ENCODE data around the gene PIGT.

Gene PIGT

DNA sequence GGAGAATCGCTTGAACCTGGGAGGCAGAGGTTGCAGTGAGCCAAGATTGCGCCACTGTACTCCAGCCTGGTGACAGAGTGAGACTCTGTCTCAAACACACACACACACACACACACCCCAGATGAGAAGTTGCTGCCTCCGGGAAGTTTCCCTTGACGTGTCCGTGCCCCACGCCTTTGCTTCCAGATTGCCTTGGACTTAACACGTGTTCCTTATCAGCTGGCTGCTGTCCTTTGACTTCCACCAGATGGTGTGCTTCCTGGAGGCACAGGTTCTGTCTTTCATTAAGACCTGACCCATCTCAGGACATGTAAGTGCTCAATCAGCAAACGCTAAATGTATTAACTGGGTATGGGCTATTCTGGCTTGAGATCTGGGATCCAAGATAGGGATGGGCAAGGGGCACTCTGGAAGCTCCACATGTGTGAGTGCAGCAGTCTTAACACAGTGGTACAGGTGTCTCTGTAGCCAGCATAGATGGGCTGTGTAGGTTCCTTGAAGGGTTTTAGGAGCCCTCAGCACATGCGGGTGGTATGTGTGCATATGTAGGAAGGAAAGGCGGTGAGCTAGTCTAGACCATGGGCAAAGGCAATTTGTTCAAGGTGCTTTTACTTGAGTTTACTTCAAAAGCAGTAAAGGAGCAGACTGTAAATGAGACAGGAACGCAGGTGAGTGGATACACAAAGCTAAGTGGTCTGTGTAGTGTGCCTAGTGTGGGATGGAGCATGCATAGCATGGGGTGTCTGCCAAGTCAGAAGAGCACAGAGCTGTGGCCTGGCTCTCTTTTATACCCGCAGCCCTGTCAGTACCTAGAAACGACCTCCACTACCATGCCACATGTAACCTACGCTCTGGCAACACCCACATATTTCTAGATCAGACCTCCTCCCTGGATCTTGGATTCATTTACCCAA lies 11.6 kb downstream of the PIGT start:
- DNase-seq (ENCODE audit: low read depth), result no peak

DNA sequence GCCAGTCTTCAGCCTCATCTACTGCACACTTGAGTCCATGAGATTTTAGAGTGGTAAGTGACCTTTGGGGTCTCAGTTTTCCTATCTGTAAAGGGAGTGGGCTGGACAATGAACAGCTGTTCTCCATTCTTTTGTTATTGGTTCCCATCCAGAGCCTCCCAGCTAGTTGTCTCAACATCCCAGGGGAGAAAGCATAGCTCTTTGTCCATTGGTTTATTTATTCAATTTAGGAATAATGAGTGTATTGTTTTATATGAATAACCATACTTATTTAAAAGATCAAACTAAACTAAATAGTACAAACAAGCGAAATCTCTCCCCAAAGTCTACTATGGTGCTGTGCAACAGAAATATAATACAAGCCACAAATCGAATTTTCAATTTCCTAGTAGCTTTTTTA lies 13.7 kb downstream of the PIGT start:
- DNase-seq (ENCODE audit: low read depth), result no peak

DNA sequence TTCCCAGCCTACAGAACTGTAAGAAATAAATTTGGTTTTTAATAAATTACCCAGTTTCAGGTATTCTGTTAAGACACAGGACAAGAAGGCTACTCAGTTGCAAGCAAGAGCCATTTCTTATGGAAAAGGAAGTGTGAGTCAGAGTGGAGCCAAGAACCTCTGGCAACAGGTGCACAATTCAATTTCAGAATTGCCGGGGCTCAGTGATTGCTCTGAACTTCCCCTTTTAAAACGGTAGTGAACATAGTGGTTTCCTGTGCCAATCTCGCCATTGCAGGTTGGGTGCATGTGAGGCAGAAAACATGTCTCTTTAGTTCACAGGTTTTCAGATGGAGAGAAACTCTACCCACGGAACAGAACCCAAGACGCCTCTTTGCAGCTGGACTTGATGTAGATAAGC lies 16.4 kb downstream of the PIGT start:
- DNase-seq (ENCODE audit: low read depth), result no peak

DNA sequence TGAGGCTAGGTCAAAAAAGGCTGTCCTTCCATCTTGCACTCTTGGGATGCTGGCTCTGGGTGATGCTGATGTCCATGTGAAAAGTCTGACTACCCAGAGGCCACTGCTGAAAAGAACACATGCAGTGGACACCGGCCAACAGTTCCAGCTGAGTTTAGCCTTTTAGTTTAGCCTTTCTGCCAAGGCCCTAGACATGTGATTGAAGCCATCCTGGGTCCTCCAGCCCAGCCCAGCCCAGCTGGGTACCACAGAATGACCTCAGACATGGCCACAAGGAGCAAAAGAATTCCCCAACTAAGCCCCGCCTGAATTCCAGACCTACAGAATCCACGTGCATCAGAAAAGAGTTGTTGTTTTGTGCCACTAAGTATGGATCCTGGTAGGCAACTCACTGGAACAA lies 17.4 kb downstream of the PIGT start:
- DNase-seq (ENCODE audit: low read depth), result no peak

DNA sequence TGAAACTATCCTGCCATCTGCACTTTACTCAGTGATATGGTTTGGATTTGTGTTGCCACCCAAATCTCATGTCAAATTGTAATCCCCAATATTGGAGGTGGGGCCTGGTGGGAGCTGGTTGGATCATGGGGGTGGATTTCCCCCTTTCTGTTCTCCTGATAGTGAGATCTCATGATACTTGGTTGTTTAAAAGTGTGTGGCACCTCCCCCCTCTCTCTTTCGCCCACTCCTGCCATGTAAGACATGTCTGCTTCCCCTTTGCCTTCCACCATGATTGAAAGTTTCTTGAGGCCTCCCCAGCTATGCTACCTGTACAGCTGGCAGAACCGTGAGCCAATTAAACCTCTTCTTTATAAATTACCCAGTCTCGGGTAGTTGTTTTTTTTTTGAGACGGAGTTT lies 18.0 kb downstream of the PIGT start:
- no peak for DNase-seq (ENCODE audit: low read depth)

DNA sequence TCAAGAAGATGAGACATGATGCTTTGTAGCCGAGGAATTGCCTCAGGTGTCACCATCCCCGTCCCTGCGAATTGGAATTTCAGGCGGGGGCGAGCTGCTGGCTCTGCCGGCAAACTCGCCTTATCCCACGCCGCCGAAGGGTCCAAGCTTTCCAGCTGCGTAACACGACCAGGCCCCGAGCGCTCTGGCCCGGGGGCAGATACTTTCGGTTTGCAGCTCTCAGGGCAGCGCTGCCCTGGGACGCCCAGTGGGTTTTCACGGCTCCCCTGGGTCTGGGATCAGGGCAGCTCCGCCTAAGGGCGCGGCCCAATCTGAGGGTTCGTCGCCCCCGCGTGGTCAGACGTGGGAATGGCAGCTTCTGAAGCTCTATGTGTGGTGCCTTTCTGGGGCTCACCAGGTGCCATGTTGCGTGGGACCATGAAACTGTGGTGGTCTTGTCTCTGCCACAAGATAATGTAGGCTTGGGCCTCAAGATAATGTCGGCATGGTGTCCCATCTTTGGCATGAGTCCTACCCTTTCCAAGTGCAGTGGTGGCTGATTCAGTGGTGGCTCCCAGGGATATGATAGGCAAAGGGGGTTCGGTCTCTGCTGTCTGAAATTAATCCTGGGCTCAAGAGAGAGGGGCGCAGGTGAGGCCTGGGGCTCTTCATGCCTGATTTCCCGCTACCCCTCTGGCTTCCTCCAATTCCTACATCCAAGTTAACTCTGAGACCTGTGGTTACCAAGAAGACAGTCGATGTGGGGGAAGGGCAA lies 21.0 kb downstream of the PIGT start:
- DNase-seq (ENCODE audit: low read depth), result peak; percentile 83

DNA sequence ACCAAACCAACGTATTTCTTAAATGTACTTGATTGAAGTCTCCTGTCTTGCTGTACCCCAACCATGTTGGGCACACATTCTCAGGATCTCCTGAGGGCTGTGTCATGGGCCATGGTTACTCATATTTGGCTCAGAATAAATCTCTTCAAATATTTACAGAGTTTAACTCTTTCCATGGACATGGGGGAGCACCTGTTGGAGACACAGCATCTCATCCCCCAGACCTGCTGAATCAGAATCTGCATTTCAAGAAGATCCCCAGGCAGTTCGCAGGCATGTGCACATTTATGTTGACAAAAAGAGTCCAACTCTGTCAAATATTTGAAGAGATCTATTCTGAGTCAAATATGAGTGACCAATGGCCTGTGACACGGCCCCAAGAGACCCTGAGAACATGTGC lies 24.5 kb downstream of the PIGT start:
- no peak for DNase-seq (ENCODE audit: low read depth)

DNA sequence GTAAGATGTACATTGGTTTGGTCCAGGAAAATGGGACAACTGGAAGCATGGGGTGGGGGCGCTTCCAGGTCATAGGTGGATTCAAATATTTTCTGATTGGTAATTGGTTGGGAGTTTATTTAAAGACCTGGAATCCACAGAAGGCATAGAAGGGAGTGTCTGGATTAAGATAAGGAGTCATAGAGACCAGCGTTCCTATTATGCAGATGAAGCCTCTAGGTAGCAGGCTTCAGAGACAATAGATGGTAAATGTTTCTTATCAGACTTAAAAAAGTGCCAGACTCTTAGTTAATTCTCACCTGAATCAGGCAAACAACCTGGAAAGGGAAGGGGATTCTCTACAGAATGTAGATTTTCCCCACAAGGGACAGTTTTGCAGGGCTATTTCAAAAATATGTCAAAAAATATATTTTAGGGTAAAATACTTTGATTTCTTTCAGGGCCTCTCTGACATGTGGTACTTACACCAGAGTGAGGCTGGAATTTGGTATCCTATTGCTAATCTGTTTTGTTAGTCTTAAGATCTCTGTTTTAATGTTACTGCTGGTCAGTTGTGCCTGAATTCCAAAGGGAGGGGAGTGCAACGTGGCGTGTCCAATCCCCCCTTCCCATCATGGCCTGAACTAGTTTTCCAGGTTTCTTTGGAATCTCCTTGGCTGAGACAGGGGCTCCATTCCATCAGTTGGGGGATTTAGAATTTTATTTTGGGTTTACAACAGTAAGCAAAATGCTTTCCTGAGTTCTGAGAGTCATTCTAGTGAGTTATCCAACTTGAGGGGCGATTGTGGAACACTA lies 25.1 kb downstream of the PIGT start:
- DNase-seq (ENCODE audit: low read depth), result no peak

DNA sequence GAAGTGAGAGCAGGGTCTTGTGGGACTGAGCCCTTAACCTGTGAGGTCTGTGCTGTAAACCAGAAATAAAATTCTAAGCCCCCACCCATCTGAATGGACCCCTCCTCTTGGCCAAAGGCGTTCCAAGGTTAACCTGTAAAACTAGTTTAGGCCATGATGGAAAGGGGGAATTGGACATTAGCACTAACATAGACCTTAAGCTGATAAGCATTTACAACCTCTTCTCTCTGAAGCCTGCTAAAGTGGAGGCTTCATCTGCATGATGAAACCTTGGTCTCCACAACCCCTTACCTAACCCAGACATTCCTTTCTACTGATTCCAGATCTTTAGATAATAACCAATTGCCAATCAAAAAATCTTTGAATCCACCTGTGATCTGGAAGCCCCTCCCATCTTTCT lies 25.8 kb downstream of the PIGT start:
- DNase-seq (ENCODE audit: low read depth), result no peak

DNA sequence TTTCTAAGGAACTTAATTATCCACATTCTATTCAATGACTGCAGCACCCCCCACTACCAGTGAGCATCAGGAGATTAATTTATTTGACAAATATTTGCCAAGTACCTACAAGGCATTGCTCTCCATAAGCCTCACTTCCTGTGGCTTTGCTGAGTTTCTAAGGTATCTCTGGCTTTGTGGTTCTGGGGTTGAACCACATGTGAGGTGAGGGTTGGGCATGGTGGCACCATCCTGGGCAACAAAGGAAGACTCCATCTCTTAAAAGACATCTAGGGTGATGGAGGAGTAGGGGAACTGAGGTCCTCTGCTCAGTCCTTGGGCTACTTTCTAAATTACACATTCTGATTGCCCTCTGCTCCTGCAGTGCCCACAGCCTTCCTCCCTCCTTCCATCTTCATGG lies 28.1 kb downstream of the PIGT start:
- DNase-seq (ENCODE audit: low read depth), result no peak

DNA sequence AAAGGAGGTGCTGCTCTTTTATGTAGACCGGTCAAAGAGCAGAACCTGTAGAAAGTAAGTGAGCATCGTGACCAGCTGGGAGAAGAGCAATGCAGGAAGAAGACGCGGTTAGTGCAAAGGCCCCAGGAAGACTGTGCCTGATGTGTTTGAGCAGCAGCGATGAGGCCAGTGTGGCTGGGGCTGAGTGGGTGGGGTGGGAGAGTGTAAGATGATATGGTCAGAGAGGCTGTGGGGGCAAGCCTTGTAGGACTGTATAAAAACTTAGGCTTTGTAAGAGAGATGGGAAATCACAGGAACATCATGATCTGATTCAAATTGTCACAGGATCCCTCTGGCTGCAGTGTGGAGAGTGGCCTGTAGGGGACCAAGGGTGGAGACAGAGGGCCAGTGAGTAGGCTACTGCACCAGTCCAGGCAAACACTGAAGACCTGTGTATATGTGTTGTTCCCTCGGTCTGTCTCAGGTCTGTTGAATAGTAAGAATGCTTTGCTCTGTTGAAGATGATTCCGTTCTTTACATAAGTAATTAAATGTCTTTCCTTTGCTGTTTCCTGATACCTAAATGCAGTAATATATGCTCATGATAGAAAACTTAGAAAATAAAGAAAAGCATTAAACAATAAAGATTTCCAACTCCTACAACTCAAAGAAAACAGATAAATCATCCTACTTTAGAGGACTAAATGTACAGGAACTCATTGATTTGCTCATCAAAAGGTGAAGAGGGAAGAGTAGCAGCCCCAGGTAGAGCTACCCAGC lies 30.0 kb downstream of the PIGT start:
- DNase-seq (ENCODE audit: low read depth), result no peak

DNA sequence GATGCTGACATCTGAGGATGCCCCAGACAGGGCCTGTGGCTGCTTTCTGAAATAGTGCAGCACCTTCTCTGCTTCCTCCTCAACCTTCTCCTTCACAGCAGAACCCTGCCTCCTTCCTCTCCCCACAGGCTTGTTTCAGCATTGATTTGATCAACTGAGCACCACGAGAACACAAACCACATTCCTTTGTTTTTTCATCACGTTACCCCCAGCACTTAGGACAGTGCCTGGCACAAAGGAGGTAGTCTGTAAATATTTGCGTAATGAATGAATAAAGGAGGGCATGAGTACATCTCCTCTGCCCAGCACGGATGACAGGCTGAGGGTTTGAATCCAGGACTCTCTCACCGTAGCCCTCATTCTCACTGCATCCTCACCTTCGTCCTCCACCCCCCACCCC lies 32.3 kb downstream of the PIGT start:
- DNase-seq (ENCODE audit: low read depth), result no peak

DNA sequence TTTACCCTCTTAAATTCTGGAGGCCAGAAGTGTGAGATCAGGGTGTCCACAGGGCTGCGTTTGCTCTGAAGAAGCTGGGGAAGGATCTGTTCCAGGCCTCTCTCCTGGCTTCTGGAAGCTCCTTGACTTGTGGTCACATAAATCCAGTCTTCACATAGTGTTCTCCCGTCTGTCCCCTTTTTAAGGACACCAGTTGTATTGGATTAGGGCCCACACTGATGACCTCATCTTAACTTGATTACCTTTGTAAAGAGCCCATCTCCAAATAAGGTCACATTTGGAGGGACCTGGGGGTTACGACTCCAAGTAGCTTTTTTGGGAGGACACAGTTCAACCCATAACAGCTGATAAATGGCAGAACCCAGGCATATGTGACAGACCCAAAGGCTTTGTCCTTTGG lies 33.6 kb downstream of the PIGT start:
- no peak for DNase-seq (ENCODE audit: low read depth)

DNA sequence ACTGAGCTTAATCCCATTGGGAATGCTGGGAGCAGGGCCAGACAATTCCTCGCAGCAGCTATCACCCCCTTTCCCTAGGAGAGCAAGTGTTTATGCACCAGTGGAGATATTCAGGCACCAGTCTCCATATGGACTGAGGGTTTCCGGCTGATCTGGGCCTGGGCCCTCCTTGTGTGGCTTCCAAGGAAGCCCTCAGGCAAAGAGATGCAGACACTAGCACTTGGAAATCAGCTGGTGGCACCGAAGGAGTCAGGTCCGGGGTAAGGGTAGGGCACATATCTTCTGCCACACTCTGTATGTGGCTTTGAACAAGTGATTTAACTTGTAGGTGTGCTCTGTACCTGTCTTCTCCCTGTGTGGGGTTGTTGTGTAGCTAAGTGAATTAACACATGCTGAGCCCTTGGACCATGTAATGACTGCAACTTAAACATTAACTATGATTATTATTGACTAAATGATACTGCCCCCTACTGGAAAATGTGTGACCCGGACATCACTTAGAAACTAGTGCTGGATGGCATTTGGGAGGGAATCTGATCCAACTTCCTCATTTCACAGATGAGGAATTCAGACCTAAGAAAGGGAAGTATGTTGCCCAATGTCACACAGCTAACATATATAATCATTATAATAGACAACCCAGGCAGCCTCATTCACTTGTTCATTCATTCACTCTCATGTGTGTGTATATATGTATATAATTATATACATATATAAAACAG lies 34.3 kb downstream of the PIGT start:
- DNase-seq (ENCODE audit: low read depth), result no peak

DNA sequence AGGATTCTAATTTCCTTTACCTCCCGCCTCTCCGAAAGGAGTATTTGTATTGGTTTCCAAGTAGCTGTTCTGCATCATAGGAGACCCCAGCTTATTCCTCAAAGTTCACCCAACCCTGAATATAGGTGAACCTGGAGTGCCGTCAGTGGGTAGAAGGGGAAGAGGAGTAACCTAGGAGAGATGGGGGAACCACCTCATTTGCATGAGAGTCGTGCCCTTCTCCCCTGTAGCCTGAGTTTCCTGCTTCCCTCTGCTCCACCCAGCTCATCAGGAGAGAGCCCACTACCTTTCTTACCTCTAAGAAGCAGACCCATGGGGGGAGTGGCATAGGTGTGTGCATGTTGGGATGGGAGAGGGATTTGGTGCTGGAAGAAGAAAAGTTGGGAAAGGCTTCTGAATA lies 36.3 kb downstream of the PIGT start:
- DNase-seq (ENCODE audit: low read depth), result no peak

DNA sequence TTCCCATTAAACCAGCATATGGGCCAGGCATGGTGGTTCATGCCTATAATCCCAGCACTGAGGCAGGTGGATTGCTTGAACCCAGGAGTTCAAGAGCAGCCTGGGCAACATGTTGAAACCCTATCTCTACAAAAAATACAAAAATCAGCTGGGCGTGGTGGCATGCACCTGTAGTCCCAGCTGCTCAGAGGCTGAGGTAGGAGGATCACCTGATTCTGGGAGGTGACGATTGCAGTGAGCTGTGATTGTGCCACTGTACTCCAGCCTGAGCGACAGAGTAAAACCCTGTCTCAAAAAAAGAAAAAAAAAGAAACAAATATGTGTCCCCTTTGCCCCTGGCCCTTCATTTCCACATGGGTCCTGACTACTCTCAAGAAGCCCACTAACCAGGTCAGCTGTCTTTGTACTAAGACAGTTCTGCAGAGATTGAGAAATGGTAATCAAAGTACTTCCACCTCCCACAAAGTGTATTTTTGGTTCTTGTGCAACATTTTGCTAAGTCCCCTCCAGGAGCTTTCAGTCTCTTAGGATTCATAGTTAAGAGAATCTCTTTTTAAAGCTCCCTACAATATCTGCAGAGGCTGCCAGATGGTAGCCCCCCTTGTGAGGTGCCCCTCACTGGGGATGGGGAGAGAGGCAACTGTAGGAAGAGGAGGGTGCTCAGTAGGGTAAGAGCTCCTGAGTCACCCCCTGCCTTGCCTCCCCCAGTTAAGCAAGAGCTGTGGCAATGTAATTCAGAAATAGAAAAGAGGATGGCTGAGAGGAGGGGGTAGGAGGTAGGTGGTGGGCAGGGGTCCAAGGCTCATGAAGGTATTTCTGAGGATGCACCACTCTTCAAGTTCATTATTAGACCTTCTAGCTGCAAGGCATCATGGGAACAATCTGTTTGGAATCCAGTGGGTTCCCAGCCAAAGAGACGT lies 37.1 kb downstream of the PIGT start:
- no peak for DNase-seq (ENCODE audit: low read depth)

DNA sequence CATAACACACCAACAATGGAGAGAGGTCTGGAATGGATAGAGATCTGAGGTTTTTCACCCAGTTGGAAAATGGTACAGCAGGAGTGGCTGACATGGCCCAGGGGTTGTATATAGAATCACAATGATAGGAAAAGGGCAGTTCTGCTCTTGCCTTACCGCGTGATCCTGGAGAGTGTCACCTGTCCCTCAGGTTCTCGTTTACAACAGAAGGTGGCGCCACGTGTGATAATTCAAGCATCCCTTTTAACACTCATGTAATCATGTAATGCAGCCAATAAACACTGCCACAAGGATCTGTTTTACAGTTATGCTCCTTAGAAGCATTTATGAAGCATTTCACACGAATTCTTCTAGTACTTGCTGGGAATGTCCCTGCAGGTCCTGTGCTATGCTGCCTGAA lies 40.7 kb downstream of the PIGT start:
- DNase-seq (ENCODE audit: low read depth), result no peak

DNA sequence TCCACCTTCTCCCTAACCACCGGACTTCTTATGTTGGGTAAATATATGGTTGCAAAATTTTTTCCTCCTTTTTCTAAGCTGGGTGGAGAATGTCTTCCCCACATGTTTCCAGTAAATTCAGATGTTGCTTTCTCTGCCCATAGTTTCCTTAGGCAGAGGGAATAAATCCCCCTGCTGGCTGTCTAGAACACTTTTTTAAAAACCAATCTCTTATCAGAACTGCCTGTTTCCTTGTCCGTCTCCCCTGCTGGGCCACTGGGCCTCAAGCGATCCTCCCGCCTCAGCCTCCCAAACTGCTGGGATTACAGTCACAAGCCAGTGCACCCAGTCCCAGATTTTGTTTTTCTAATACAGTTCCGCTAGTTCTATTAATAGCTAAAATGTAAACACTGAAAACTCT lies 43.7 kb downstream of the PIGT start:
- DNase-seq (ENCODE audit: low read depth), result no peak

DNA sequence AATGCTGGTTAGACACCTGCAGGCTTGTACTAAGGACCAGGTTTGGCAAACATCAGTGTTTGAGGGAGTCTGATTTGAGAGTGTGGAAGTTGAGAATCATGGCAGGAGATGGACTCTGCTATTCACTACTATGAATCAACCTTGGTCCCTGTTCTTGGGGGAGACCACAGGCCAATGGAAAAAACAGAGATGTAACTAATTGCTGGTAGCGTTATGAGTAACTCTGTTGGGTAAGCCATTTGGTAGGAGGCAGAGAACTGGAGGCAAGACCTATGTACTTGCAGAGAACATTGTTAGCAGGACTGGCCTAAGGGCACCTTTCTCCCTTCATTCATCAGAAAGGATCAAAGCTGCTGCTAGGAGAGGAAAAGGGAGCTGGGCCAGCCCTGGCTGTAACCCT lies 45.3 kb downstream of the PIGT start:
- no peak for DNase-seq (ENCODE audit: low read depth)

Data from activated gamma-delta T cell treated with anti-CD3 and anti-CD28 coated beads, Interleukin-2, amount 50 U/mL, for 16 hours (primary cell).